Activated CD4-positive, alpha-beta memory T cell treated with anti-CD3 and anti-CD28 coated beads for 36 hours (primary cell): ENCODE results near the gene CLPTM1L. TPM values are rescaled to one million over a fixed set of nuclear protein-coding genes. Genes with fewer than 3 reads are reported as not detected.
"Not testable (repeated sequence)": the region's sequence is repeated elsewhere in the genome, so short reads cannot be mapped to it uniquely, and the experiment has no call there.

Source experiments
- CTCF ChIA-PET: fragments of 350-600 bp; sonication (Branson Sonifier 250); formaldehyde crosslinking; loops from one replicate; lab custom pipeline; 2021; ENCODE audit warnings: antibody characterized with exemption, inconsistent platforms; lab: Charles Lee
- POLR2A ChIA-PET: fragments of 350-600 bp; sonication (Branson Sonifier 250); formaldehyde crosslinking; loops from one replicate; lab custom pipeline; 2021; ENCODE audit warnings: antibody characterized with exemption; lab: Charles Lee
- DNase-seq: peaks from one replicate; pipeline ENCODE4 v3.0.0-alpha.2; 2020
- H3K27ac Mint-ChIP-seq: one replicate; pipeline ENCODE4 v1.8.0; 2021; ENCODE audit warnings: mixed read lengths
- H3K27me3 Mint-ChIP-seq: one replicate; pipeline ENCODE4 v1.8.0; 2021; ENCODE audit warnings: mixed read lengths
- H3K36me3 Mint-ChIP-seq: one replicate; pipeline ENCODE4 v1.8.0; 2021; ENCODE audit warnings: mixed read lengths
- H3K4me1 Mint-ChIP-seq: one replicate; pipeline ENCODE4 v1.8.0; 2021; ENCODE audit warnings: low read depth, mixed read lengths
- H3K4me3 Mint-ChIP-seq: one replicate; pipeline ENCODE4 v1.8.0; 2021; ENCODE audit warnings: mild to moderate bottlenecking, mixed read lengths
- H3K9me3 Mint-ChIP-seq: one replicate; pipeline ENCODE4 v1.8.0; 2021; ENCODE audit warnings: mixed read lengths
- intact Hi-C: fragments of 100-400 bp; cut with micrococcal nuclease; formaldehyde crosslinking; loops from one replicate; pipeline ENCODE4 v1.15.1; 2023
- total RNA-seq, 2 experiments: library from RNA; stranded (reverse); gene quantifications; one replicate each; pipeline ENCODE4 v1.2.3, GENCODE V29; 2021

CLPTM1L gene
- total RNA-seq, 2 experiments from 2014 or later, result 70.1 to 72.9 TPM

- Mint-ChIP-seq H3K27ac (no peak overlapping the region), H3K27me3 (peaks cover 12% of the 10 kb centered on the region), H3K4me3 (no peak overlapping the region), H3K4me1 (no peaks in the 10 kb centered on the region), H3K9me3 (no peaks in the 10 kb centered on the region), H3K36me3 (no peaks in the 10 kb centered on the region)
- intact Hi-C loops, result no loop called here
- DNase-seq, result no peak
- POLR2A ChIA-PET, result no interaction called here
- CTCF ChIA-PET, result no interaction called here
These were observed 23.3 kb upstream of the CLPTM1L start for GRCh38 chr5:1368236-1368635.

DNA sequence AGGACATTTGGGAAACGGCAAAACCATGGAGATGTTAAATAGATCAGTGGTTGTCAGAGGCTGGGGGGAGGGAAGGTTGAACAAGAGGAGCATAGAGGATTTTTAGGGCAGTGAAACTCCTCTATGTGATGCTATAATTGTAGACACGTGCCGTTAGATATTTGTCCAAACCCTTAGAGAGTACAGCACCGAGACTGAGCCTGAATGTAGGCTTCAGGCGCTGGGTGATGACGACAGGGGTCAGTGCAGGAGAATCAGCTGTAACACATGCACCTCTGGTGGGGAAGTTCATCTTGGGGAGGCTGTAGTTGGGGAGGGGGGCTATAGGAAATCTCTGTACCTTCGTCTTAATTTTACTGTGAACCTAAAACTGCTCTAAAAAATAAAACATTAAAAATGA is 22.2 kb upstream of the CLPTM1L start:
- Mint-ChIP-seq H3K36me3 (no peaks in the 10 kb centered on the region), H3K4me1 (no peaks in the 10 kb centered on the region), H3K9me3 (no peaks in the 10 kb centered on the region), H3K27me3 (peaks cover 15% of the 10 kb centered on the region), H3K4me3 (no peak overlapping the region), H3K27ac (no peak overlapping the region)
- intact Hi-C loops, result no loop called here
- CTCF ChIA-PET, result no interaction called here
- POLR2A ChIA-PET, result no interaction called here
- no peak for DNase-seq

- intact Hi-C loops, result no loop called here
- Mint-ChIP-seq H3K9me3 (no peaks in the 10 kb centered on the region), H3K27me3 (peaks cover 15% of the 10 kb centered on the region), H3K4me1 (no peaks in the 10 kb centered on the region), H3K27ac (no peak overlapping the region), H3K4me3 (no peak overlapping the region), H3K36me3 (no peaks in the 10 kb centered on the region)
- ChIA-PET POLR2A (no interaction called here), CTCF (no interaction called here)
- DNase-seq, result no peak
These were observed 21.6 kb upstream of the CLPTM1L start for GRCh38 chr5:1366514-1366913.

DNA sequence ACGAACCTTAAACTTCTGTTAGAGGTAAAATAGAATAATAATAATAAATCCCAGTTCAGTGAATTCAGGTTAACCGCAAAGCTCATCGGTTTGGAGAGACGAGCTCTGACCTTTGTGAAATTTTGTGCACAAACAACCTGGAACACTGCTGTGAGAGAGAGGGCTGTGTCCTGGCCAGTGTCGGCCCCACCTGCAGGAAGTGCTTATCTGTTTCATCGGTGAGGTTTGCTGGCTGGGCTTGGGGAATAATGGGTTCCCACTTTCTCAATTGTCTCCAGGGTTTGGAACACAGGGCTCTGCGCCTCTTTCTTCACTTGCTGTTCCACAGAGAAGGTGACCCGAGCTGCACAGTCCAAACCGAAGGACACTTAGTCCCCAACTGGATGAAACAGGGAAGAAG is 19.3 kb upstream of the CLPTM1L start:
- POLR2A ChIA-PET, result no interaction called here
- intact Hi-C loops, result no loop called here
- CTCF ChIA-PET, result no interaction called here

DNA sequence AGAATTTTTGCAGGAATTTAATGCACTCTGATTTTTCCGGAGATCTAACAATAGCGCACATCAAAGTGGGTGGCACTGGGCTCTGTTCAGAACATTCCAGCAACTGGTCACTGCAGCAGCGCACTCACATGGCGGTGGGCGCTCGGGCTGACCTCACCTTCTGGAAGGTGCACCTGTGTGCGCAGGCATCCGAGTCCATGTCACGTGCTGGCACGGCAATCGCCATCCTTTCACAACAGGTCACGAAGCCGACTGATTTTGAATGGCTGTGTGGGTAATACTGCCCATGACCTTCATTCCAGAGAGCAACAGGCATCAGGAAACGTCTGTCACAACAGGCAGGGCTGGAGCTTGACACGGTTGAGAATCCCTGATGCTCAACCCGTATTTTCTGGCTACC is 18.7 kb upstream of the CLPTM1L start:
- intact Hi-C loops, result no loop called here
- H3K27ac Mint-ChIP-seq, result no peak overlapping the region
- H3K27me3 Mint-ChIP-seq, result peaks cover 19% of the 10 kb centered on the region
- ChIA-PET POLR2A (no interaction called here), CTCF (no interaction called here)
- H3K36me3 Mint-ChIP-seq, result no peaks in the 10 kb centered on the region
- no peaks in the 10 kb centered on the region for H3K9me3 Mint-ChIP-seq
- no peak overlapping the region for H3K4me3 Mint-ChIP-seq
- H3K4me1 Mint-ChIP-seq, result no peaks in the 10 kb centered on the region
- DNase-seq, result no peak

More for the DNA sequence above, 19.3 kb upstream of the CLPTM1L start:
- Mint-ChIP-seq H3K9me3 (no peaks in the 10 kb centered on the region), H3K4me1 (no peaks in the 10 kb centered on the region), H3K4me3 (no peak overlapping the region), H3K36me3 (no peaks in the 10 kb centered on the region), H3K27me3 (peaks cover 19% of the 10 kb centered on the region), H3K27ac (no peak overlapping the region)
- no peak for DNase-seq

GRCh38 chr5:1363160-1363559 is 18.3 kb upstream of the CLPTM1L start:
- ChIA-PET CTCF (no interaction called here), POLR2A (no interaction called here)
- Mint-ChIP-seq H3K9me3 (no peaks in the 10 kb centered on the region), H3K27ac (no peak overlapping the region), H3K36me3 (no peaks in the 10 kb centered on the region), H3K27me3 (peaks cover 23% of the 10 kb centered on the region), H3K4me1 (no peaks in the 10 kb centered on the region), H3K4me3 (no peak overlapping the region)
- intact Hi-C loops, result no loop called here
- no peak for DNase-seq

DNA sequence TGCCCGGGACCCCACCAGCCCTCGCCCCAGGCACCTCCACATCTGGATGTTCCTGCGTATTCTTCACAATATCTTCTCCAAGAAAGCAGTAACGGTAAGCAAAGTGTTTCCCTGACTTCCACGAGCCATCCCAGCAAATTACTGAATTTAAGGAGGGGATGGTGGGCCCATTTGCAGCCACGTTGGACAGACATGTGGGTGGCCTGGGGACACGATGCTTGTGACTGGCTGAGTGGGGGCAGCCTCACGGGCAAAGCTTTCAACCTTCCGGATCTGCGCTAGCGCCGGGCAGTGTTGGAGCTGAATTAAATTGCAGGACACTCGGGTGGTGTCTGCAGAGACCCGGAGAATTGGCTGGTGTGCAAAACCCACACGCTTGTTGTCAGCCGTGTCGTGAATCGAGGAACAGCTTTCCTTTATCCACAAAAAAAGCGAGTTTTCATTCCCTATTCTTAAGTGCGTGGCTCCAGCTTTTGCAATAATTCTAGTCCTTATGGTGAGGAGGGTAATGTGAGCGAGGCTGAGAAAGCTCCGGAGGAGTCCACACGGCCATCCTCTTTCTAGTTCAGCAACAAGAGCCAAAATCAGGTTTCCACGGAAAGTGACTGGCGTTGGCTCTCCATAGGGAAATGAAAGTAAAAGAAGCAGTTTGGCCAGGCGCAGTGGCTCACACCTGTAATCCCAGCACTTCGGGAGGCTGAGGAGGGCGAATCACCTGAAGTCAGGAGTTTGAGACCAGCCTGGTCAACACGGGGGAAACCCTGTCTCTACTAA is 17.5 kb upstream of the CLPTM1L start:
- no peak overlapping the region for H3K4me3 Mint-ChIP-seq
- intact Hi-C loops, result no loop called here
- POLR2A ChIA-PET, result no interaction called here
- H3K9me3 Mint-ChIP-seq, result no peaks in the 10 kb centered on the region
- H3K27me3 Mint-ChIP-seq, result peaks cover 25% of the 10 kb centered on the region
- H3K36me3 Mint-ChIP-seq, result no peaks in the 10 kb centered on the region
- H3K27ac Mint-ChIP-seq, result no peak overlapping the region
- CTCF ChIA-PET, result interaction anchor here (0.6 to 1.4 kb wide), 2 partner anchors 18 to 281 kb away, joined by 3 to 4 read pairs; no protein-coding TSS in a partner anchor
- no peak for DNase-seq
- no peaks in the 10 kb centered on the region for H3K4me1 Mint-ChIP-seq

DNA sequence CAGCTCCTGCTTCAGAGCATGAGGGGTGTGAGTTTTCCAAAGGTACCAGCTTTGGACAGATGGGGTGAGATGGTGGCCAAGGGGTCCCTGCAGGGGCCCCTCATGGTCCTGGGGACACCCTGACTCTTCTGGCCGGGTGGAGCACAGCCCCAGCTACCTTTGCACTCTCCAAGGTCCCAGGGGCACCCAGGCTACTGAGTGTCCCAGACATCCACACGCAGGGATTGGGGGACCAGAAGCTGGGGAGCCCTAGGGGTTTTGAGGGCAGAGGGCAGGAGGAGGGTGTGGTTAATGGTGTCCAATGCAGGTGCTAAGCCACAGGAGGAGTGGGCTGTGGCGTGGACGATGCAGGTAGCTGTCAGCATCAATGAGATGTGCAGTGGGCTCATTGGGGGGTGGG is 16.0 kb upstream of the CLPTM1L start:
- H3K27ac Mint-ChIP-seq, result no peak overlapping the region
- H3K4me1 Mint-ChIP-seq, result no peaks in the 10 kb centered on the region
- intact Hi-C loops, result no loop called here
- no peaks in the 10 kb centered on the region for H3K36me3 Mint-ChIP-seq
- POLR2A ChIA-PET, result no interaction called here
- CTCF ChIA-PET, result interaction anchor here (0.8 kb wide), 1 partner anchor 123 kb away, joined by 3 read pairs; no protein-coding TSS in a partner anchor
- no peak for DNase-seq
- H3K4me3 Mint-ChIP-seq, result no peak overlapping the region
- H3K9me3 Mint-ChIP-seq, result no peaks in the 10 kb centered on the region
- H3K27me3 Mint-ChIP-seq, result peaks cover 25% of the 10 kb centered on the region

DNA sequence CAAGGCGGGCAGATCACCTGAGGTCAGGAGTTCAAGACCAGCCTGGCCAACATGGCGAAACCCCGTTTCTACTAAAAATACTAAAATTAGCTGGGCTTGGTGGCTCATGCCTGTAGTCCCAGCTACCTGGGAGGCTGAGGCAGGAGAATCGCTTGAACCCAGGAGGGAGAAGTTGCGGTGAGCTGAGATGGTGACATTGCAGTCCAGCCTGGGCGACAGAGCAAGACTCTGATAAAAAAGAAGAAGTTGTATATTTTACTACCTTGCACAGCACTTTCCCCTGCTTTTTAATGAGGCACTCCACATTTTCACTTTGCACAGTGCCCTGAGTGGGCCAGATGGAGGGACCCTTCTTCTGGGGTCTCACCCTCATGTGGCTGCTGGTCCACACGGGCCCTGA is 15.5 kb upstream of the CLPTM1L start:
- H3K27ac Mint-ChIP-seq, intact Hi-C loops, H3K4me1 Mint-ChIP-seq, H3K4me3 Mint-ChIP-seq, CTCF ChIA-PET, POLR2A ChIA-PET, H3K36me3 Mint-ChIP-seq, H3K9me3 Mint-ChIP-seq, DNase-seq: not testable (repeated sequence)
- H3K27me3 Mint-ChIP-seq, result peaks cover 25% of the 10 kb centered on the region

- Mint-ChIP-seq H3K36me3 (no peaks in the 10 kb centered on the region), H3K27me3 (peaks cover 25% of the 10 kb centered on the region), H3K9me3 (no peaks in the 10 kb centered on the region), H3K4me1 (no peaks in the 10 kb centered on the region), H3K4me3 (no peak overlapping the region), H3K27ac (no peak overlapping the region)
- POLR2A ChIA-PET, result no interaction called here
- intact Hi-C loops, result no loop called here
- CTCF ChIA-PET, result no interaction called here
- no peak for DNase-seq
These were observed 14.8 kb upstream of the CLPTM1L start for GRCh38 chr5:1359713-1360112.

DNA sequence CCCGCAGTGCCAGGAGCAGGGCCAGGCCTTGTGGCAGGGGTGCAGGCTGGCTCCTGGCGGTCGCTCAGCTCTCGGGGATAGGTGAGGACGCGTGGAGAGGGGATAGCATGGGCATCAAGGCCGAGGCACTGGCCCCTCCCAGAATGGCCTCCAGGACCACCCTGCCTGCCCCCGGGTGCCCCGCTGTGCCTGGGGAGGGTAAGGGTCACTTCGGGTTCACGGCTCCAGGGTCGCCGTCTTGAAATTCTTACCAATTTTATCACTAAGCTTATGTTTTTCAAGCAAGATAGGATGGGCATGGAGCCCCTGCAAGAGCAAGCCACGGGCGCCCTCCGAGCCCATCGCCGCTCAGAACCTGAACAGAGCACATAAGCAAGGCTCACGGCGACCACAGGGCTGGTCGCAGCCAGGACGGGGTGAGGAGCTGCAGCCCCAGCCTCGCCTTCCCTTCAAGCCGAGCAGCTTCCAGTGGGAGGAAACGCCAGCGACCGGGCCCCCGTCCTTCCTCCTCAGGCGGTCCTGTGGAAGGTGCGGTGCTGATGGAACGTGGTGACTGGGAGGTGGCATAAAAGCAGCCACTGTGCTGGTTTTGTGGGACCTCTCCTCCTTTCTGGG is 14.2 kb upstream of the CLPTM1L start:
- H3K36me3 Mint-ChIP-seq, result no peaks in the 10 kb centered on the region
- no peak overlapping the region for H3K27ac Mint-ChIP-seq
- CTCF ChIA-PET, result no interaction called here
- H3K27me3 Mint-ChIP-seq, result peaks cover 21% of the 10 kb centered on the region
- intact Hi-C loops, result no loop called here
- no peak overlapping the region for H3K4me3 Mint-ChIP-seq
- H3K4me1 Mint-ChIP-seq, result no peaks in the 10 kb centered on the region
- no peaks in the 10 kb centered on the region for H3K9me3 Mint-ChIP-seq
- DNase-seq, result no peak
- POLR2A ChIA-PET, result no interaction called here

DNA sequence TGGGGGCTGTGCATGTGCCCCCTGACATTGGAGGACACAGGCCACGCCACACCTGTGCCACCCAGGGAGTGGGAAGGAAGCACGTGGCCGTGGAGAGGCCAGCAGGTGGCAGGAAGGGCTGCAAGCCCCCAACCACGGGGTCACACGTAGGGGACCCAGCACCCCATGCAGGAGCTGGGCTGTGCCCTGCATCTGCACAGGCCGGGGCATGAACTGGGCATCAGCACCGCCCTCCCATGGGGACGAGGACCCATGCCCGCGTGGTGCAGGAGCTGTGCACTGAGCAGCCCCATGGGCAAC is 13.8 kb upstream of the CLPTM1L start:
- DNase-seq, result no peak
- H3K36me3 Mint-ChIP-seq, result no peaks in the 10 kb centered on the region
- no peaks in the 10 kb centered on the region for H3K4me1 Mint-ChIP-seq
- no peak overlapping the region for H3K4me3 Mint-ChIP-seq
- H3K27me3 Mint-ChIP-seq, result peaks cover 18% of the 10 kb centered on the region
- ChIA-PET CTCF (no interaction called here), POLR2A (no interaction called here)
- intact Hi-C loops, result no loop called here
- H3K9me3 Mint-ChIP-seq, result no peaks in the 10 kb centered on the region
- no peak overlapping the region for H3K27ac Mint-ChIP-seq
